OCI-LY7 (cell line): Measurements from ENCODE around the gene GAS2L2.

ENCODE experiments used
- EZH2phosphoT487 ChIP-seq: fragments of 200-600 bp; sonication (generic); IDR thresholded peaks from 2 replicates; pipeline ENCODE4 v1.6.1; 2018; ENCODE audit warnings: low read depth, borderline replicate concordance, mild to moderate bottlenecking, mixed run types, antibody characterized with exemption, low read length, moderate library complexity, mixed read lengths
- TF ChIP-seq, protein P1 (sequence below): fragments of 200-600 bp; sonication (generic); conservative IDR thresholded peaks from 2 replicates; pipeline ENCODE4 v1.5.1; 2014; ENCODE audit warnings: mild to moderate bottlenecking, antibody characterized with exemption, low read length, moderate library complexity, mixed read lengths

DNA sequence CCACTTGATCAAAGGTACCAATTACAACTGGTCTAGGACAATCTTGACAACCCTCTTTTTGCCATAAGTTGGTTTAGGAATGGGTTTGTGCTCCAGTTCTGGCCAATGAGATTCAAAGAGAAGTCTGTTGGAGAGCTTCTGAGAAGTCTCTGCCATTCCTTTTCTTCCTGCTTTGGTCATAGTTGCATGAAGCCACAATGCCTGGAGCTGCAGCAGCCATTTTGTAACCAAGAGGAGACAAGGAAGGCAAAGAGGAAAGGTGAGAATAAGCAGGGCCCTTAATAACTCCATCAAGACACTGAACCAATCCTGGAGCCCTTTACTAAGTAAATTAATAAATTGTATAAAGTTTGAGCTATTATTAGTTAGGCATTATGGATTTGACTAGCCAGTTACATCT is 4.2 kb upstream of the GAS2L2 start:
- TF ChIP-seq, protein P1, sequence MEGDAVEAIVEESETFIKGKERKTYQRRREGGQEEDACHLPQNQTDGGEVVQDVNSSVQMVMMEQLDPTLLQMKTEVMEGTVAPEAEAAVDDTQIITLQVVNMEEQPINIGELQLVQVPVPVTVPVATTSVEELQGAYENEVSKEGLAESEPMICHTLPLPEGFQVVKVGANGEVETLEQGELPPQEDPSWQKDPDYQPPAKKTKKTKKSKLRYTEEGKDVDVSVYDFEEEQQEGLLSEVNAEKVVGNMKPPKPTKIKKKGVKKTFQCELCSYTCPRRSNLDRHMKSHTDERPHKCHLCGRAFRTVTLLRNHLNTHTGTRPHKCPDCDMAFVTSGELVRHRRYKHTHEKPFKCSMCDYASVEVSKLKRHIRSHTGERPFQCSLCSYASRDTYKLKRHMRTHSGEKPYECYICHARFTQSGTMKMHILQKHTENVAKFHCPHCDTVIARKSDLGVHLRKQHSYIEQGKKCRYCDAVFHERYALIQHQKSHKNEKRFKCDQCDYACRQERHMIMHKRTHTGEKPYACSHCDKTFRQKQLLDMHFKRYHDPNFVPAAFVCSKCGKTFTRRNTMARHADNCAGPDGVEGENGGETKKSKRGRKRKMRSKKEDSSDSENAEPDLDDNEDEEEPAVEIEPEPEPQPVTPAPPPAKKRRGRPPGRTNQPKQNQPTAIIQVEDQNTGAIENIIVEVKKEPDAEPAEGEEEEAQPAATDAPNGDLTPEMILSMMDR = no peak
- no peak for TF ChIP-seq EZH2phosphoT487
